NCI-H1436 treated with DMSO at 0.1 percent for 48 hours (cell line): ENCODE results near the gene SRPK1.
"Not testable (repeated sequence)": the region's sequence is repeated elsewhere in the genome, so short reads cannot be mapped to it uniquely, and the experiment has no call there.

Source experiments
- DNase-seq: peaks from one replicate; lab custom pipeline; 2025; lab: John Stamatoyannopoulos, UW

The SRPK1 gene

DNA sequence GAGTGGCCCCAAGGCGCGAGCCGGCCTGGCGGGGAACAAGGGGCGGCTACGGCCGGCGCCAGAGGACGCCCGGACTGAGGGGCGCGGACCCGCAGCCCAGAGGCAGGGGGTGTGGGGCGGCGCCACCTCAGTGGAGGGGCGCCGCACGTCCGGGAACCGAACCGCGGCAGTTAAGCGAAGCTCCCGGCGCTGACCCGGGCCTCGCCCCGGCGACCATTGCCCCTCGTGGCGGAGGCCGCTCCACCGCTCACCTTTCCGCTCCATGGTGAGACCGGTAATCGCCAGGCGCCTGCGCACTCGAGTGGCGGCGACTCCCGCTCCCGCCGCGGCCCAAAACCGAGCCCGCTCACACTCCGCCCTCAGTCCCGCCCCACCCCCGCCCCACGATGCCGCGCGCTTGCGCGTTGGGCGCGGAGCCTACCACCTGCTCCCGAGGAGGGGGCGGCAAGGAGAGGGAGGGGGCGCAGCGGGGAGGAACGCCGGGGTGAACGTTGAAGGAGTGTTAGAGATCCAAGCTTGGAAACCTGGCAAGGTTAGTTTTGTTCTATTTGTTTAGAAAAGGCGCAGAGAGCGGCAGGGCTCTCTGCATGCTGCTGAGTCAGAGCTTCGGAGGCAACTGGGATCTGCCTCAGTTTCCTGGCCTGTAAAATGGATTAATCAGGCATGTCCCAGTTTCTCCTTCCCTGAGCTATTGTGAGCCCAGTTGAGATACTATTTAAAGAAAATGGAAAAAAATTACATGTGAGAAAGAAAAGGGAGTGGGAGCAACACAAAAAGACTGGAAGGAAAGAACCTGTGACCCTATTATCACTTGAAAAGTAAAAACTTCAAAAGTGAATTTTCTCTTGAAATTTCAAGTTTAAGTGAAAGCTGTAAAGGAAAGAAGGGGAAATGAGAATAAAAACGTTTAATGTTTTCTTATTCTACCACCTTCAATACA is at the start of gene SRPK1:
Gene SRPK1, minus strand, starts transcription at position 306 of the 940 bp plus-strand sequence. Its CDS starts 42 bp downstream, at position 264.
- peak; percentile 47 for DNase-seq

DNA sequence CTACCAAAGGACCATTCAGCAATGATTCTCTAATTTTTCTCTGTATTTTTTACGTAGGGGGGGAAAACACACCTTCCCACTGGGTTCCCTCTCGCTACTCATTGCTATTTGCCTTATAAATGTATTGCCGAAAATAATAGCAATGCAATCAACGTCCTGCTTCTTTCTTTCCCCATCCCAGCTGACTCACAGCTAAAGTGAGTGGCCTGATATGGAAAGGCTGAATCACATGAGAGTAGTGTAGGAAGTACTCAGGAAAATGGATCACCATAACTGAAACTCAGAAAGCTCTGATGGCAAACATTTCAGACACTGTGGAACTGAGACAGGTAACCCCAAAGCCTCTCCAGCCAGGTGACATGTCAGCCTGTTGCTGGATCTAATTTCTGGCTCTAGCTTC is 49.3 kb upstream of the SRPK1 start:
- DNase-seq, result no peak

DNA sequence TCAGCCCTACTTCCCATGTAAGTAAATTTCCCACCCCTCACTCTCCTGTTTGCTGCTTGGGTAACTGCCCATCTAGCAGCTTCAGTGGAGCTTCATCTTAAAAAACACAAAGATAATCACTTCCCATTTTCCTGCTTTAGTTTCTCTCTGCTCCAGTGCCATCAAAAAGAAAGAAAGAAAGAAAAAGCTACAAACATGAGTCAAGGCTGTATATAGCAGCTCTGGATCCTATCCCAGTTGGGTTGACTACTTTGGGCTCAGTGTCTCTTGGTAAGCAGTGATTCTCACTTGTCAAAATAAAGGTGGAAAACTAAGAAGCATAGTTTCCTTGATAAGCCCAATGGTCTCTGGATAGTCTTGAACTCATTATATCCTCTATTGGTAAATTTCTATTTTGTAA is 48.7 kb upstream of the SRPK1 start:
- no peak for DNase-seq

DNA sequence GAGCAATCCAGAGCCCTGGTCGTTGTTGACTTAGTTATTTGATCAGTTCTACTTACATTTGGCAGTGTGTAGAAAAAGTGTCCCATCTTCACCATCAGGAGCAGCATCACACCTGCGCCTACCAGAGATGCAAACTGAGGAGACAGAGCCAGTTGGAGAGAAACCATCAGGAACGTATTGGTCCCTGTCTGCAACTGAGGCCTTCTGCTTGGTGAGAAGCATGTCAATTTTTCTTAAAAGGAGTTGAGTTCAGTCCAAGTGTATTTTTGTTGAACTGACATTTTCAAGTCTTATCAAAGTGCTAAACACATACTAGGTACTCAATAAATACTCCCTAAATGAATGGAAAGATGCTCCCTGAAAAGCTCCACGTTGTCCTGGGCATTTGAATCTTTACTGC is 47.9 kb upstream of the SRPK1 start:
- no peak for DNase-seq

DNA sequence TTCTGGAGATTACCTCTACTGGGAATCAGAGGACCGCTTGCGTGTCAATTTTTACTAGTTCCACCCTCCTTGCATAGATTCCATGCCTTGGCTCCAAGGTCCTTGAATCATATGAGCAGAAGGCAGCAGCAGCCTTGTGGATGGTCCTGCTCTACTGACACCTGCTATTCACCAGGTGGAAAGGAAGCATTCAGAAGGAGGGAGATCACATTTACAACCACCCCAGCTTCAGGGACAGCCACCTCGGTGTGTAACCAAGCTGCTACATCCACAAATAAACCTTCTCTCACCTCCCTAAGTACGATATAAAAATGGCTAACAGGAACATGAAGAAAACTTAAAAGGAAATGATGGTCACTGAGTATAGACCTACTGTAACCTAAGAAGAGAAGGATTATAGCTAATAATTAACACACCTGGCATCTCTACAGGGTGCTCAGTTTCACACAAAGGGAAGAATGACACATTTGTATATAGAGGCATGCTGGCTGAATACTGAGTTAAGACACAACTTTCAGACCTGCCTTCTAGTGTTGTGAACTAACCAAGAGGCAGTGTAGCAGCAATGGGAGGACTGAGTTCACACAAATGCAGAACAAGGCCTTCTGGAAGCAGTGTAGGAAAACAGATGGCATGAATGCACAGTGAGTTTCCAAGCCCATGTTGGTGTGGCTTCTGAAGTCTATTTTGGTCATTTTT is 46.3 kb upstream of the SRPK1 start:
- DNase-seq, result no peak

DNA sequence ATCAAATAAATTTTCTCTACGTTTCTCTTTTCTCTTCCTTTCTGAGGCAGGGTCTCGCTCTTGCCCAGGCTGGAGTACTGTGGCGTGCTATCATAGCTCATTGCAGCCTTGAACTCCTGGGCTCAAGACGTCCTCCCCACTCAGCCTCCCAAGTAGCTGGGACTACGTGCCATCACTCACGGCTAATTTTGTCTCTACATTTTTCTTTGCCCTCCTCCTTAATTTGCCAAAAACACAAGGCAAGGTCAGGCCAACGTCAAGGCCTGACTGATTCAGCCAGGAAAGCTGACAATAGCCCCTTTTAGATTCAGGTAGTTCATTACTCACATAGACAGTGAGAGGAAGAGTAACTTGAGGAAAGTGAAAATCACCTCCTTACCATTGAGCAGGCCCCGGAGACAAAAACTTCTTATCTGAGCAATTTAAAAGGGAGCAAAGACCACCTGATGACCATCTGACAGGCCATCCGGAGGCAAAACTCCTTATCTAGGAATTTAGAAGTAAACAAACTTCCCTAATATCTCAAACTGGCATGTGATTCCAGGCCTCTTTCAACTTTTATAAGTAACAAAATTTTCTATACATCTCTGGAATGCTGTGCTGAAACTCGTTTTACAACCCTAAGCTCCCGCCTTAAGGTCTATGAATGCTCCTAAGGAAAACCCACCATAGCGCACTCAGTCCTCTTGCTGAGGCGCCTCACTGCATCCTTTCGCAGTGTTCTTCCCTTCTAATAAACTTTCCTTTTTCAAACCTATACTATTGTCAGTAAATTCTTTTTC is 42.1 kb upstream of the SRPK1 start:
- no peak for DNase-seq

DNA sequence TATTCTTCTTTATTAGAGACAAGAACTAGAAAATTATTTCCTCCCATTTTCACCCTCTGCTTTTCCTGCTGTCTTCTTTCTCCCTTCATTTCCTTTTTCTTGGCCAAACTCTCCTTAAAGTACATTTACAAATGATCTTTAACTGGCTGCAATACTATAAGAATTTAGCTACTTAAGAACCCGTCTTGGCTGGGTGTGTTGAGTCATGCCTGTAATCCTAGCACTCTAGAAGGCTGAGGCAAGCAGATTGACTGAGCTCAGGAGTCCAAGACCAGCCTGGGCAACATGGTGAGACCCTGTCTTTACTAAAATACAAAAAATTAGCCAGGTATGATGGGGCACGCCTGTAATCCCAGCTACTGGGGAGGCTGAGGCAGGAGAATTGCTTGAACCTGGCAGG is 39.3 kb upstream of the SRPK1 start:
- DNase-seq, result no peak

DNA sequence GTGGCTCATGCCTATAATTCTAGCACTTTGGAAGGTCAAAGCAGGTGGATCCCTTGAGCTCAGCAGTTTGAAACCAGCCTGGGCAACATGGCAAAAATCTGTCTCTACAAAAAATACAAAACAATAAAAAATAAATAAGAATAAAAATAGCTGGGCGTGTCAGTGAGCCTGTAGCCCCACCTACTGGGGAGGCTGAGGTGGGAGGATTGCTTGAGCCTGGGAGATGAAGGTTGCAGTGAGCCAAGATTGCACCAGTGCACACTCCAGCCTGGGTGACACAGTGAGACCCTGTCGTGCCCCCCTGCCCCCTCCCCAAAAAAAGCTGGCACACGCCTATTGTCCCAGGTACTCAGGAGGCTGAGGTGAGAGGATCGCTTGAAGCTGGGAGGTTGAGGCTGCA is 35.1 kb upstream of the SRPK1 start:
- DNase-seq, result no peak

DNA sequence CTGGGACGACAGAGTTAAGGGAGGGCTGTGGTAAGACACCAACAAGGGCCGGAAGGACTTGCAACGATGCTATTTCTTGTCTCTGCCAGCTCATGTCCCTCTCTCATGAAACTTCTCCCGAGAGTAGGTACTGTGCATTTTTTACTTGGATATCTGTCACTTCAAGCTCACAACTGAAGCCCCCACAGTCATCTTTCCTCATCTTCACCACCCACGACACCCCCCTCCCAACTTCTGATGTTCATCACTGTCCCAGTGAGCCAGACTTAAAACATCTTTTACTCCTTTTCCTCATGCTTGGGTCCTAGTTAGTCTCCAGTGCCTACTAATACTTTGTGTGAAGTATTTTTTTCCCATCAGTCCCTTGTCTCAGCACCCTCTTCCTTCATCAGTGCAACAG is 34.6 kb upstream of the SRPK1 start:
- DNase-seq, result no peak

DNA sequence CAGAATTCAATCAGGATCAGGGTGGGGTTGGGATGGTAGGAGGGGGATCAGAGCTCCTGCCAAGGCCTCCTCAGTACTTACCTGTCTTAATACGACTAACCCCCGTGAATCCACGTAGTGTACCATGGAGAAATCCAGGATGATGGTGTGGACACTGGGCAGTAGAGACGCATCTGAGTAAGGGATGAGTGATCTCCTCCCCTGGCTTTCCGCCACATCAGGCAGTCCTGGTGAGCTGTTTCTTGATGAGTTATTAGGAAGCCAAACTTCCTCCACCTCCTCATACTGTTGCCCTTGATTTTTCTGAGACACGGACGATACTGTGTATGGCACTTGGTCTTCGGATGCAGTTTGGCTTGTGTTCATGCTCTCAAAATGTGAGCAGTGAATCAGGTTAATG is 34.2 kb upstream of the SRPK1 start:
- DNase-seq, result no peak

DNA sequence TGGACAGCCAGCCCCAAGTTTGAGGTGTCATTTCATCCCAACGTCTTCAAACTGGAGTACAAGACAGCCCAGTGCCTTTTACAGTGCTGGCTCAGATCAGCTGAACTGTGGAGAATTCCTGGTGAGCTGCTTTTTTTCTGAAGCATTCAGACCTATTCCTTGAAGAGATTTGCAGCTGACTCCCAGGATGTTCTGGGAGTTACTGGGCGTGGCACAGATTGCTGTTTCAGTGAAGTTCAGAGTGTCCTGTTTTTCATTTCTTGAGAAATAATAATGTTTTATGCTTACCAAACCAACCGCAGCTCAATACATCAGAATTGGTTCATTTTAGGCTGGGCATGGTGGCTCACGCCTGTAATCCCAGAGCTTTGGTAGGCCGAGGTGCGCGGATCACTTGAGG is 33.4 kb upstream of the SRPK1 start:
- DNase-seq, result no peak

DNA sequence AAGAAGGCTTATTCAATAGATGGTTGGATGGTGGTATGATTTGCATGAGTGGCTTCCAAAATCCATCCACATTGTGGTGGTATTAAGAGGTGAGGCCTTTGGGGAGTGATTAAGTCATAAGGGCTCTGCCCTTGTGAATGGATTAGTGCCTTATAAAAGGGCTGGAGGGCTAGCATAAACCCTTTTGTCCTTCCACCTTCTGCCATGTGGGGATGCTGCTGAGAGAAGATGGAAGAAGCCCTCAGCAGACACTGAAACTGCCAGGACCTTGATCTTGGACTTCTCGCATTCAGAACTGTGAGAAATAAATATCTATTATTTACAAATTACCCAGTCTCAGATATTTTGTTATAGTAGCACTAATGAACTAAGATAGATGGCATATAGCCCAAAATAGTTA is 27.8 kb upstream of the SRPK1 start:
- no peak for DNase-seq

DNA sequence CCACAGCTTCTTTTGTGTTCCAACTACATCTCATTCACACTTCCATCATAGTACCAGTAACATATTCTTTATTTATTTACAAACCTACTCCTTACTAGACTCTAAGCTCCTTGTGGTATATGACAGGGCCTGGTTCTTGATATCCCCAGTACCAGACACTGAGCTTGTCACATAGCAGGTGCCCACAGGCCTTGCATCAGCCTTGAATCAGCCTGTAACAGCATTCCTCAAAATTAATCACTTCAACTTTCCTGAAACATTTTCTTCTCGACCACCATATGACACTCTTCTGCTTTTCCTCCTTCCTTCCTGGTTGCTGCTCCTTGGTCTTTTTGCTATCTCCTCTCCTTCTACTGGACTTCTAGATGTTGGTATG is 24.7 kb upstream of the SRPK1 start:
- DNase-seq, result no peak

DNA sequence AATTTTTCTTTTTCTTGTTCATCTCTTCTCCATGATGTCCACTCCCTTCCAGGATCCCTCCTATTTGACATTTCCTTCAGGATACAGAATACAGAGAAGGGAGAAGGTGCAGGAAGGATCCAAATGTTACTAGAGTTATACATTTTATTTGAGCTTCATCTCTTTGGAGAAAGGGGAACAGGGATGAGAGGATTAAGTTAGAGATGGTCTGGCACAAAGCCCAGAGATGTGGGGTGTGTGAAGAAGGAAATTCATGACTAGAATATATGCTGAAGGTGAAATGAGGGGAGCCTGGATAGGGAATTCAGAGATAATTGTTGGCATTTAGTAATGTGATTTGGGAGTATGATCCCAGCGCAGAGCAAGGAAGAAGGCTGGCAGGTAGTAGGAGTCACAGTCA is 22.5 kb upstream of the SRPK1 start:
- no peak for DNase-seq

DNA sequence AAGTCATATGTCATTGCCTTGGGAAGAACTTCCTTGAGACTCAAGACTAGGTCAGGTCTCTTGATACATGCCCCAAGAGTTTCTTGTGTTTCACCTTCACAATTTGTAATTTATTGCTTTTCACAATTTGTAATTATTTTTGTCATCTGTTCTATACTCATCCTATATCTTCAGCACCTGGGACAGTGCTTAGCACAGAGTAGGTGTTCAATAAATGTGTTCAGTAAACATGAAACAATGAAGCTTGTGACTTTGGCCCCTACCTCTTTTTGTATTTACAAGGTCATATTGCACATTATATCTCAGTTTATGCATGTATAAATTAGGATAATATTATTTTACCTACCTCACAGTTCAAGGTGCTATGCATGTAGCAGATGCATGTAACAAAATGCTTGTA is 21.5 kb upstream of the SRPK1 start:
- DNase-seq, result no peak

DNA sequence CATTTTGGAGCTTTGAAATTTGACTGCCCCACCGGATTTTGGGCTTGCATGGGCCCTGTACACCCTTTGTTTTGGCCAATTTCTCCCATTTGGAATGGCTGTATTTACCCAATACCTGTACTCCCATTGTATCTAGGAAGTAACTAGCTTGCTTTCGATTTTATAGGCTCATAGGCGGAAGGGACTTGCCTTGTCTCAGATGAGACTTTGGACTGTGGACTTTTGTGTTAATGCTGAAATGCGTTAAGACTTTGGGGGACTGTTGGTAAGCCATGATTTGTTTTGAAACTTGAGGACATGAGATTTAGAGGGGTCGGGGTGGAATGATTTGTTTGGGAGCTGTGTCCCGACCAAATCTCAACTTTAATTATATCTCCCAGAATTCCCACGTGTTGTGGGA is 20.3 kb upstream of the SRPK1 start:
- not testable (repeated sequence) for DNase-seq

DNA sequence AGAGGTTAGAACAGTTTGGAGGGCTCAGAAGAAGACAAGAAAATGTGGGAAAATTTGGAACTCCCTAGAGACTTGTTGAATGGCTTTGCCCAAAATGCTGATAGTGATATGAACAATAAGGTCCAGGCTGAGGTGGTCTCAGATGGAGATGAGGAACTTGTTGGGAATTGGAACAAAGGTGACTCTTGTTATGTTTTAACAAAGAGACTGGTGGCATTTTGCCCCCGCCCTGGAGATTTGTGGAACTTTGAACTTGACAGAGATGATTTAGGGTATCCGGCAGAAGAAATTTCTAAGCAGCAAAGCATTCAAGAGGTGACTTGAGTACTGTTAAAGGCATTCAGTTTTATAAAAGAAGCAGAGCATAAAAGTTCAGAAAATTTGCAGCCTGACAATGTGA is 19.1 kb upstream of the SRPK1 start:
- not testable (repeated sequence) for DNase-seq

DNA sequence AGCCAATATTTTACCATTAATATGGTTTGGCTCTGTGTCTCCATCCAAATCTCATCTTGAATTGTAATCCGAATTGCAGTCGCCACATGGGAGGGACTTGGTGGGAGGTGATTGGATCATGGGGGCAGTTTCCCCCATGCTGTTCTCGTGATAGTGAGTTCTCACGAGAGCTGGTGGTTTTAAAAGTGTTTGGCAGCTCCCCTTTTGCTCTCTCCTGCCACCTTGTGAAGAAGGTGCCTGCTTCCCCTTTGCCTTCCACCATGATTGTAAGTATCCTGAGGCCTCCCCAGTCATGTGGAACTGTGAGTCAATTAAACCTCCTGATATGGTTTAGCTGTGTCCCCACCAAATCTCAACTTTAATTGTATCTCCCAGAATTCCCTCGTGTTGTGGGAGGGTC is 18.4 kb upstream of the SRPK1 start:
- DNase-seq, result not testable (repeated sequence)

DNA sequence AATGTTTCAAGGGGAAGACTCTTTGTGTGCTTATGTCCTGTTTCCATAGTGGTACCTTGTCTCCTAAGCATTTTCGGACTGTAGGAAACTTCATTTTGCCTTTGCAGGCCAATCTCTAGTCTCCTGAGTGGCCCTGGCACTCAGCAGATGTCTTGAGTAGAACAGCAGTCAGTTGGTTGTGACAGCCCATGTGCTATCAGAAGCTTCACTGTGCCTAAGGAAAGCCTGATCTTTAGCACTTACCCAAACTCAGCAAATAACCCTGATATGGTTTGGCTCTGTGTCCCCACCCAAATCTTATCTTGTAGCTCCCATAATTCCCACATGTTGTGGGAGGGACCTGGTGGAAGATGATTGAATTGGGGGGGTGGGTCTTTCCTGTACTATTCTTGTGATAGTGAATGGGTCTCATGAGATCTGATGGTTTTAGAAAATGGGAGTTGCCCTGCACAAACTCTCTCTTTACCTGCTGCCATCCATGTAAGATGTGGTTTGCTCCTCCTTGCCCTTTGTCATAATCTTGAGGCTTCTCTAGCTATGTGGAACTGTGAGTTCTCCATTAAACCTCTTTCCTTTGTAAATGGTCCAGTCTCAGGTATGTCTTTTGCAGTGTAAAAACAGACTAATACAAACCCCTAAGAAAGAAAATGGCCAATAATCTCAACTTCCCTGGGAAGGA is 15.9 kb upstream of the SRPK1 start:
- DNase-seq, result no peak

DNA sequence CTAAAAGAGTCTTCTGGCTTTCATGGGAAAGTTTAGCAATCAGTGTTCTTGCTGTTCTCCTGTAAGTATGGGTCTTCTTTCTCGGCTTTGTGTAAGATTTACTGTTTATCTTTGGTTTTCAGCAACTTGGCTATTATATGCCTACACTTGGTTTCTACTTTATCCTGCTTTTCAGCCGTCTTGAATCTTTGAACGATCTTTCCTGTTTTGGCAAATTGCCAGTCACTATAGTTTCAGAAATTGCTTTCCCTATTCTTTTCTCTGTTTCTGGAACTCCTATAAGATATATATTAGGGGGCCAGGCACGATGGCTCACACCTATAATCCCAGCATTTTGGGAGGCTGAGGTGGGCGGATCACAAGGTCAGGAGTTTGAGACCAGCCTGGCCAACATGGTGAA is 14.6 kb upstream of the SRPK1 start:
- no peak for DNase-seq

DNA sequence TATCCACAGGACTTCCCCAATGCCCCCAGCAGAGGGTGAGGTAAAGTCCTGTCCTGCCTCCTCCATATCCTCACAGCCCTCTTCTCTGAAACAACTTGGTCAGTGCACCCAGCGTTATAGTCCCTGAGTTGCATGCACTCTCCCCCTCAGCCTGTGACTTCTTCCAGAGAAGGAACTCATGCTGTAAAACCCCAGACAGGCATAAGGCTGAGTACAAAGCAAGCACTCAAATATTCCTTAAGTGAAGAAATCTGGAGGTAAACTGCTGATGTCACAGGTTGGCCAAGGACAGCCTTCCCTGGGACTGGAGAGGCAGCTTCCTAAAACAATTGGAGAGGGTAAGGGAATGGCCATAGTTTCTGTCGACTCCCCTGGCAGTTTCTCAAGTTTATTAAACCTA is 12.9 kb upstream of the SRPK1 start:
- no peak for DNase-seq

DNA sequence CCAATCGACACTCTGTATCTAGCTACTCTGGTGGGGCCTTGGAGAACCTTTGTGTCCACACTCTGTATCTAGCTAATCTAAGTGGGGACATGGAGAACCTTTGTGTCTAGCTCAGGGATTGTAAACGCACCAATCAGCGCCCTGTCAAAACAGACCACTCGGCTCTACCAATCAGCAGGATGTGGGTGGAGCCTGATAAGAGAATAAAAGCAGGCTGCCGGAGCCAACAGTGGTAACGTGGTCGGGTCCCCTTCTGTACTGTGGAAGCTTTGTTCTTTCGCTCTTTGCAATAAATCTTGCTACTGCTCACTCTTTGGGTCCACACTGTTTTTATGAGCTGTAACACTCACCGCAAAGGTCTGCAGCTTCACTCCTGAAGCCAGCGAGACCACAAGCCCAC is 11.0 kb upstream of the SRPK1 start:
- not testable (repeated sequence) for DNase-seq
